Upper lobe of left lung (tissue), 4 donors: ENCODE measurements around the gene OR2T27.
"Not testable (repeated sequence)": the region's sequence is repeated elsewhere in the genome, so short reads cannot be mapped to it uniquely, and the experiment has no call there.

Experiments
- EP300 ChIP-seq, 4 donors: sonication (generic); formaldehyde crosslinking; IDR thresholded peaks; one replicate each; pipeline ENCODE4 v1.5.1; 2017; ENCODE audit warnings: antibody characterized with exemption in 4 of 4, control low read depth in 2 of 4
- POLR2A ChIP-seq, 4 donors: fragments of 450-650 bp; IDR thresholded peaks; one replicate each; pipeline ENCODE4 v1.5.1; 2016 to 2017; ENCODE audit warnings: antibody characterized with exemption in 4 of 4, mild to moderate bottlenecking in 2 of 4
- POLR2AphosphoS5 ChIP-seq, 2 donors: sonication (generic); formaldehyde crosslinking; IDR thresholded peaks; one replicate each; pipeline ENCODE4 v1.5.1; 2017; ENCODE audit warnings: antibody characterized with exemption in 2 of 2
- TF ChIP-seq, protein P1 (sequence below), 6 experiments: fragments of 450-650 bp in 4 of 6; fragments of 200-600 bp in 2 of 6; sonication (generic) in 2 of 6; IDR thresholded peaks; one replicate each; pipeline ENCODE4 v1.5.1; 2016 to 2019; ENCODE audit warnings: antibody characterized with exemption in 6 of 6

DNA sequence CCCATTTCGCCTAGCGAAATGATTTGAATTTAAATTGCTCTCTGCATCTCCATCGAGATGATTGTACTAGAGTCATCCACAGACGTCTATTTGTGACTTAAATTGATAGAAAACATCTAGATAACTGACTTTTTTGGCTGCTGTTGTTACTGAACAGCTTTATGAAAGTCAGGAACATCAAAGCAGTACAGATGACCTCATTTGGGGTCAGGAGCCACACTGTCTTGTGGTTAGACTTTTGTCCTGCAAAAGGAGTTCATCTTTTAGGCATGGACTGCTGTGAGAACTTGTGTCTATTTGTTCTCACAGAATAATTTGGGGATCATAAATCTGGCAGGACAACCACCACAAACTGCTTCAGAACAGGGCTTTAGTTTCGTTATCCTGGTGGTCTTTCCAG lies 15.7 kb downstream of the OR2T27 start:
- TF ChIP-seq, protein P1, sequence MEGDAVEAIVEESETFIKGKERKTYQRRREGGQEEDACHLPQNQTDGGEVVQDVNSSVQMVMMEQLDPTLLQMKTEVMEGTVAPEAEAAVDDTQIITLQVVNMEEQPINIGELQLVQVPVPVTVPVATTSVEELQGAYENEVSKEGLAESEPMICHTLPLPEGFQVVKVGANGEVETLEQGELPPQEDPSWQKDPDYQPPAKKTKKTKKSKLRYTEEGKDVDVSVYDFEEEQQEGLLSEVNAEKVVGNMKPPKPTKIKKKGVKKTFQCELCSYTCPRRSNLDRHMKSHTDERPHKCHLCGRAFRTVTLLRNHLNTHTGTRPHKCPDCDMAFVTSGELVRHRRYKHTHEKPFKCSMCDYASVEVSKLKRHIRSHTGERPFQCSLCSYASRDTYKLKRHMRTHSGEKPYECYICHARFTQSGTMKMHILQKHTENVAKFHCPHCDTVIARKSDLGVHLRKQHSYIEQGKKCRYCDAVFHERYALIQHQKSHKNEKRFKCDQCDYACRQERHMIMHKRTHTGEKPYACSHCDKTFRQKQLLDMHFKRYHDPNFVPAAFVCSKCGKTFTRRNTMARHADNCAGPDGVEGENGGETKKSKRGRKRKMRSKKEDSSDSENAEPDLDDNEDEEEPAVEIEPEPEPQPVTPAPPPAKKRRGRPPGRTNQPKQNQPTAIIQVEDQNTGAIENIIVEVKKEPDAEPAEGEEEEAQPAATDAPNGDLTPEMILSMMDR (IDR thresholded peaks at IDR 0.05), result not testable (repeated sequence)
- not testable (repeated sequence) for TF ChIP-seq EP300, POLR2AphosphoS5, POLR2A (IDR thresholded peaks at IDR 0.05)
